ENCODE results near the gene RND1. TPM values are rescaled to one million over a fixed set of nuclear protein-coding genes. Genes with fewer than 3 reads are reported as not detected.
"Not testable (repeated sequence)": the region's sequence is repeated elsewhere in the genome, so short reads cannot be mapped to it uniquely, and the experiment has no call there.

Gene RND1
- total RNA-seq, 1 experiment from 2014 or later = not detected

GRCh38 chr12:48868451-48868850 lies 2.8 kb upstream of the RND1 start:
- DNase-seq (ENCODE audit: low read depth) = no peak

GRCh38 chr12:48866052-48866711 lies 512 bp upstream of the RND1 start:
- no peak for DNase-seq (ENCODE audit: low read depth)

- DNase-seq (ENCODE audit: low read depth) = no peak
Measured at GRCh38 chr12:48863291-48863690, 2.4 kb downstream of the RND1 start.

- no peak for DNase-seq (ENCODE audit: low read depth)
Measured at GRCh38 chr12:48862760-48863159, 2.9 kb downstream of the RND1 start.

GRCh38 chr12:48861111-48861510 lies 4.6 kb downstream of the RND1 start:
- DNase-seq (ENCODE audit: low read depth) = no peak

- DNase-seq (ENCODE audit: low read depth) = not testable (repeated sequence)
Measured at GRCh38 chr12:48860236-48860635, 5.4 kb downstream of the RND1 start.

GRCh38 chr12:48859607-48860006 lies 6.1 kb downstream of the RND1 start:
- DNase-seq (ENCODE audit: low read depth) = no peak

- DNase-seq (ENCODE audit: low read depth) = no peak
Measured at GRCh38 chr12:48858043-48858442, 7.6 kb downstream of the RND1 start.

- no peak for DNase-seq (ENCODE audit: low read depth)
Measured at GRCh38 chr12:48857278-48857994, 8.2 kb downstream of the RND1 start.

- DNase-seq (ENCODE audit: low read depth) = no peak
Measured at GRCh38 chr12:48856379-48856778, 9.3 kb downstream of the RND1 start.

- DNase-seq (ENCODE audit: low read depth) = not testable (repeated sequence)
Measured at GRCh38 chr12:48854932-48855331, 10.7 kb downstream of the RND1 start.

- DNase-seq (ENCODE audit: low read depth) = no peak
Measured at GRCh38 chr12:48854488-48854887, 11.2 kb downstream of the RND1 start.

- DNase-seq (ENCODE audit: low read depth) = peak; percentile 84
Measured at GRCh38 chr12:48852734-48853688, 12.7 kb downstream of the RND1 start.

GRCh38 chr12:48851883-48852733 lies 13.6 kb downstream of the RND1 start, which contains the start of gene DDX23:
TSS of gene DDX23 (minus strand) at chr12:48852163. CDS start at chr12:48845782, 6,381 bp downstream.
- peak; percentile 96 for DNase-seq (ENCODE audit: low read depth)

- not testable (repeated sequence) for DNase-seq (ENCODE audit: low read depth)
Measured at GRCh38 chr12:48842021-48842420, 23.6 kb downstream of the RND1 start.

- no peak for DNase-seq (ENCODE audit: low read depth)
Measured at GRCh38 chr12:48838048-48838447, 27.6 kb downstream of the RND1 start.

- no peak for DNase-seq (ENCODE audit: low read depth)
Measured at GRCh38 chr12:48832321-48833060, 33.2 kb downstream of the RND1 start.

- DNase-seq (ENCODE audit: low read depth) = no peak
Measured at GRCh38 chr12:48831257-48831656, 34.4 kb downstream of the RND1 start.

- DNase-seq (ENCODE audit: low read depth) = no peak
Measured at GRCh38 chr12:48828841-48829575, 36.7 kb downstream of the RND1 start.

GRCh38 chr12:48828293-48828692 lies 37.4 kb downstream of the RND1 start:
- DNase-seq (ENCODE audit: low read depth) = no peak

Data from LHCN-M2 (cell line).